ENCODE results near the gene HGS.

Gene HGS

DNA sequence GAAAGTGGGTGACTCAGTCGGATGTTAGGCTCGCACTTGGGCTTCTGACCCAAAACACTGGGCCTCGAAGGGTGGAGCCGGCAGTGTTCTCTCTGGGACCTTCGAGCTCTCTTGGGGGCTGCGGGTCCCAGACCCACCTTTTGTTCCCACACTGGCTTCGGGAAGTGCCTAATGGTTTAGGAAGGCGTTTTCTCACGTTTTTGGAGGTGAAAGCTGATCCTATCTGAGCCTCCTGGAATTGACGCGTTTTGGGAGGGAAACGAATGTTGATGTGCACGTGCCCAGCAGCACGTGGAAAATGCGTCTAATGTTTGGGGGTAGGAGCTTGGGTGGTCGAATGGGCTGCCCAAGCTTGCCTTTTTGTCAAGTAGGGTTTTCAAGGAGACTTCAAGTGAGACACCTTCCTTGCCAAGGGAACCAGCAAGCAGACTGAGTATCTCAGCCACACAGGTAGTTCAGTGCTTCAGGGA, 666 bp downstream of the HGS start:
- no peak for DNase-seq (ENCODE audit: low read depth in 2 of 2)

- DNase-seq (ENCODE audit: low read depth in 2 of 2) = peak; percentile 42 to 58
Observed at GRCh38 chr17:81685108-81685507, 1.3 kb downstream of the HGS start.

- no peak for DNase-seq (ENCODE audit: low read depth in 2 of 2)
Observed at GRCh38 chr17:81686614-81687013, 2.8 kb downstream of the HGS start.

- DNase-seq (ENCODE audit: low read depth in 2 of 2) = no peak
Observed at GRCh38 chr17:81687770-81688541, 4.1 kb downstream of the HGS start.

GRCh38 chr17:81688616-81689015, 4.8 kb downstream of the HGS start:
- no peak for DNase-seq (ENCODE audit: low read depth in 2 of 2)

DNA sequence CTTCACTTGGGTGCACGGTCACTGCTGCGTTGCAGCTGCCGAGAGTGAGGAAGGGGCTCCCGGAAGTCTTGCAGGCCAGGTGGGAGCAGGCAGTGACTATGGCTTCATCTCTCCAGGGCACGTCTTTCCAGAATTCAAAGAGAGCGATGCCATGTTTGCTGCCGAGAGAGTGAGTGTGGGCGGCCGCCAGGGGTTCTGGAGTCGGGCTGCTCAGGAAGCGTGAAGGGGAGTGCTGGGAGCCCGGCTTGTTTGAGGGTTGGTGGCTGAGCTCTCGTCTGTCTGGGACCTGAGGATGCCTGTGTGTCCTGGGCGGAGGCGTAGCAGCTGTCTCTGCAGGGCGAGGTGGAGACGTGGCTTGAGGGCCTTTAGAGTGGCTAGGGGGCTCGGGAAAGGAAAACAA, 6.3 kb downstream of the HGS start:
- no peak for DNase-seq (ENCODE audit: low read depth in 2 of 2)

DNA sequence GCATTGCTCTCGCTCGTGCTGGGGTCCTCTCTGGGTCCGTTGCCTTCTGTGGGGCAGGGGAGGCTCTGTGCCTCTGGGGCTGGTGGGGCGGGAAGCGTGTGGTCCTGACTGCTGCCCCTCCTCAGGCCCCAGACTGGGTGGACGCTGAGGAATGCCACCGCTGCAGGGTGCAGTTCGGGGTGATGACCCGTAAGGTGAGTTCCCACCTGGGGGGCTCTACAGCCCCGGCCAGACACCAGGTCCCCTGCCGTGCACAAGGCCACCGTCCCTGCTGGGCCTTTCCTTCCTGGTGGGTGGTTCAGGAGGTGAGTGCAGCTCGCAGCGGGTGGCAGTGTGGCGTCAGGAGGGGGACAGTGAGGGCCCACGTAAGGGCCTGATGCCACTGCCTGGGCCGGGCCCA, 6.7 kb downstream of the HGS start:
- DNase-seq (ENCODE audit: low read depth in 2 of 2) = no peak

DNA sequence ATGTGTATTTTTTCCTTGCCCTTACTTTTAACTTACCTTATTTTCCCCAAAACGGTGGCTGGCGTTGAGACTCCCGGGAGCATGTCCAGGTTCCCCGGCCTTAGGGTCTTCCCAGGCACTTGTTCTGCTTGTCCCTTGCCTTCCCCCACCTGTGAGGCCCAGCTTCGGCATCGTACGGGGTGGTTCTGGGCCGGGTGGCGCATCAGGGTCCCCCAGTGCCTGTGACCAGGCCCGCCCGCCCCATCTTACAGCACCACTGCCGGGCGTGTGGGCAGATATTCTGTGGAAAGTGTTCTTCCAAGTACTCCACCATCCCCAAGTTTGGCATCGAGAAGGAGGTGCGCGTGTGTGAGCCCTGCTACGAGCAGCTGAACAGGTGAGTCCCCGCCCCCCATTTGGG, 7.4 kb downstream of the HGS start:
- DNase-seq (ENCODE audit: low read depth in 2 of 2) = no peak

DNA sequence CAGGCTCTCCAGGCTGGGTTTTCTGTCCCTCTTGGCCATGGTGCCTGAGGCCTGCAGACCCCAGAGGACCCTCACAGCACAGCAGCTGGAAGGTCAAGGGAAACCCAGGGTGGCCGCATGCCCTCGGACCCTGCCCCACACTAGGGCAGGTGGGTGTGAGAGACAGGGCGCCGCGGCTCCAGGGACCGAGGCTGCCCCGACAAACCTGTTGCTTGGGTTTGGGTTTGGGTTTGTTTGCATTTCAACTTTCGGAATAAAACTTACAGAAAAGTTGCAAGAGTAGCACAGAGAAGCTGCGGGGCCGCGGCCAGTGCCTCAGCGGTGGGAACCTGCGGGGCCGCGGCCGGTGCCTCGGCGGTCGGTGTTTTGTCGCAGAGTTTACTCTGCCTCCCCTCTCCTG, 7.8 kb downstream of the HGS start:
- no peak for DNase-seq (ENCODE audit: low read depth in 2 of 2)

- DNase-seq (ENCODE audit: low read depth in 2 of 2) = no peak
Observed at GRCh38 chr17:81693509-81694210, 9.8 kb downstream of the HGS start.

- no peak for DNase-seq (ENCODE audit: low read depth in 2 of 2)
Observed at GRCh38 chr17:81694810-81695209, 11.0 kb downstream of the HGS start.

GRCh38 chr17:81695211-81695610, 11.4 kb downstream of the HGS start:
- no peak for DNase-seq (ENCODE audit: low read depth in 2 of 2)

GRCh38 chr17:81695801-81696200, 12.0 kb downstream of the HGS start:
- no peak for DNase-seq (ENCODE audit: low read depth in 2 of 2)

GRCh38 chr17:81696218-81696941, 12.6 kb downstream of the HGS start:
- no peak for DNase-seq (ENCODE audit: low read depth in 2 of 2)

DNA sequence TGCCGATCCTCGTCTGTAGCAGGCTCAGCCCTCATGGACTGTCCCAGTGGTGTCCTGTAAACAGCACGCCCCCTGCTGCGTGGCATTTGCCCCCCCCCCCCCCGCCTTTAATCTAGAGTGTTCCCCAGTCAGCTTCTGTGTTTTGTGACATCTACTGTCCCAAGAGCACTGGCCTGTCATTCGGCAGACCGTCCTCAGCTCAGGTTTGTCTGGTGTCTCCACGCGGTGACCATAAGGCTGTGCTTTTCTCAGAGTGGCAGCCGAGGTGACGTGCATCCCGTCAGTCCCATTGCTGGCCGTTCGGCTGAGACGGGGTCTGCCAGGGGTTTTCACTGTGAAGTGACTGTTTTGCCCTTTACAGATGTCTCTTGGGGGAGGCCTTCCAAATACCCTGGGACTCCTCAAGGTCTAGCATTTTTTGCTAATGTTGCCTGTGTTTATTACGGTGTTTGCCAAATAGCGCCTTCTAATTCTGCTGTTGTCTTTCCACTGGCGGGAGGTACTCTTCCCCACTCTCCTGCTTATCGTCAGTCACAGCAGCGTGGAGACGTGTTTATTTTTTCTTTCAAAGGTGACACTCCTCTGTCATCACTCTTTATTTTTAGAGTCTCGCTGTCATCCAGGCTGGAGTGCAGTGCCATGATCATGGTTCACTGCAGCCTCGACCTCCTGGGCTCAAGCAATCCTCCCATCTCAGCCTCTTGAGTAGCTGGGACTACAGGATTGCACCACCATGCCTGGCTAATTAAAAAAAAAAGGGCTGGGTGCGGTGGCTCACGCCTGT, 13.6 kb downstream of the HGS start:
- no peak for DNase-seq (ENCODE audit: low read depth in 2 of 2)

DNA sequence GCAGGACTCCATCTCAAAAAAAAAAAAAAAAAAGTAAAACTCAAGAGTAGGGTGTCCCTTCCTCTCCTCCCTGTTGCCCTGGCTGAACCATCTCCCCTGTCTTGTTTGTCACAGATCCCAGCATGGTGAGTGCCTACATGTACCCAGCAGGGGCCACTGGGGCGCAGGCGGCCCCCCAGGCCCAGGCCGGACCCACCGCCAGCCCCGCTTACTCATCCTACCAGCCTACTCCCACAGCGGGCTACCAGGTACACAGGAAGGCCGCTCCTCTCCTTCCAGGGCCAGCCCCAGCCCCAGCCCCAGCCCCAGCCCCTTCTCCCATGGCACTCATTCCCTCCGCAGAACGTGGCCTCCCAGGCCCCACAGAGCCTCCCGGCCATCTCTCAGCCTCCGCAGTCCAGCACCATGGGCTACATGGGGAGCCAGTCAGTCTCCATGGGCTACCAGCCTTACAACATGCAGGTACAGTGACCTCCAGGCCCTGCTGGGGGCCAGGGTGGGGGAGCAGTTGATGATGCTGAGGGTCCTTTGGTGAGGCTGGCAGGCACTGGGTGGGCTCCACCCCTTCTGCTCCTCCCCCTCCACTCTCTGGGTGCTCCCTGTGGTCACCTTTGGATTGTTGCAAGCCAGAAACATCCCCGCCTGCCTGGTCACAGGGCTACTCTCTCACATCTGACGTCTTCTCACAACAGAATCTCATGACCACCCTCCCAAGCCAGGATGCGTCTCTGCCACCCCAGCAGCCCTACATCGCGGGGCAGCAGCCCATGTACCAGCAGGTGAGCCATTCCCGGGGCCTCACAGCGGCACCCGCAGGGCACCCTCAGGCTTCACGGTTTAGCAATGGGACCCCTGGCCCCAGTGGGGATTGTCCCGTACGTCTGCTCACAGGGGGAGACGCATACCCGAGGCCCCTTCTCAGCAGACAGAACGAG, 16.8 kb downstream of the HGS start:
- DNase-seq (ENCODE audit: low read depth in 2 of 2) = no peak

DNA sequence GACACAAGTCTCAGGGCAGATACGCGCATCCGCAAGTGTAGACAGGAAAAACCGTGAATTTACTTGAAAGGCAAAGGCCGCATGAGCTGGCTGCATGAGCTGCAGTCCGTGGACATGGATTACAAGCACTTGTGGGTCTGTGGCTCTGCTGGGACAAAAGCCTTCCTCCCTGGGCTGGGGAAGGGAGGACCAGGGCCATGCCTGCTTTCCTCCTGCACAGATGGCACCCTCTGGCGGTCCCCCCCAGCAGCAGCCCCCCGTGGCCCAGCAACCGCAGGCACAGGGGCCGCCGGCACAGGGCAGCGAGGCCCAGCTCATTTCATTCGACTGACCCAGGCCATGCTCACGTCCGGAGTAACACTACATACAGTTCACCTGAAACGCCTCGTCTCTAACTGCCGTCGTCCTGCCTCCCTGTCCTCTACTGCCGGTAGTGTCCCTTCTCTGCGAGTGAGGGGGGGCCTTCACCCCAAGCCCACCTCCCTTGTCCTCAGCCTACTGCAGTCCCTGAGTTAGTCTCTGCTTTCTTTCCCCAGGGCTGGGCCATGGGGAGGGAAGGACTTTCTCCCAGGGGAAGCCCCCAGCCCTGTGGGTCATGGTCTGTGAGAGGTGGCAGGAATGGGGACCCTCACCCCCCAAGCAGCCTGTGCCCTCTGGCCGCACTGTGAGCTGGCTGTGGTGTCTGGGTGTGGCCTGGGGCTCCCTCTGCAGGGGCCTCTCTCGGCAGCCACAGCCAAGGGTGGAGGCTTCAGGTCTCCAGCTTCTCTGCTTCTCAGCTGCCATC, 17.7 kb downstream of the HGS start:
- no peak for DNase-seq (ENCODE audit: low read depth in 2 of 2)

- DNase-seq (ENCODE audit: low read depth in 2 of 2) = peak; percentile 81 to 85
Observed at GRCh38 chr17:81702934-81703746, 19.3 kb downstream of the HGS start, which contains the start of gene MRPL12. MRPL12 (plus strand) TSS chr17:81703367; CDS start chr17:81703502, 135 bp downstream.

Measured in stimulated activated CD4-positive, alpha-beta T cell treated with anti-CD3 and anti-CD28 coated beads, Interleukin-15, amount 100 ng/mL, for 48 hours (primary cell).